HG02938 (cell line): Measurements from ENCODE around the gene DMC1.
"Not testable (repeated sequence)": the region's sequence is repeated elsewhere in the genome, so short reads cannot be mapped to it uniquely, and the experiment has no call there.

Experiments used
- ATAC-seq: cut with Tn5 transposase; IDR thresholded peaks from one replicate; pipeline ENCODE4 v1.9.1; 2021; ENCODE audit warnings: mild to moderate bottlenecking, moderate library complexity; ENCODE audit not compliant: unreplicated experiment

The DMC1 gene

GRCh38 chr22:38470179-38470578, 99.8 kb downstream of the DMC1 start:
- not testable (repeated sequence) for ATAC-seq

- no peak for ATAC-seq
Observed at GRCh38 chr22:38469306-38469781, 100.6 kb downstream of the DMC1 start.
